NCI-H1436 treated with DMSO at 0.1 percent for 48 hours (cell line): ENCODE measurements around the gene SMC2.
A peak's percentile ranks its signal among the peaks of the same experiment; 100 is the strongest.

Experiments
- DNase-seq: peaks from one replicate; lab custom pipeline; 2025; lab: John Stamatoyannopoulos, UW

Gene SMC2

GRCh38 chr9:104093647-104094533 is at the start of gene SMC2:
Gene SMC2 (plus strand): TSS chr9:104094309. CDS start chr9:104095385, 1,076 bp downstream.
- peak; percentile 74 for DNase-seq

- no peak for DNase-seq
Measured at GRCh38 chr9:104068546-104068945, 25.6 kb upstream of the SMC2 start.

GRCh38 chr9:104069288-104069687 is 24.8 kb upstream of the SMC2 start:
- no peak for DNase-seq

- DNase-seq, result no peak
Measured at GRCh38 chr9:104071589-104071988, 22.5 kb upstream of the SMC2 start.

- DNase-seq, result no peak
Measured at GRCh38 chr9:104073098-104073769, 20.9 kb upstream of the SMC2 start.

GRCh38 chr9:104073770-104074133 is 20.4 kb upstream of the SMC2 start:
- no peak for DNase-seq

- no peak for DNase-seq
Measured at GRCh38 chr9:104074876-104075275, 19.2 kb upstream of the SMC2 start.

- DNase-seq, result no peak
Measured at GRCh38 chr9:104075801-104076753, 18.0 kb upstream of the SMC2 start.

GRCh38 chr9:104078596-104078995 is 15.5 kb upstream of the SMC2 start:
- no peak for DNase-seq

GRCh38 chr9:104080983-104081382 is 13.1 kb upstream of the SMC2 start:
- no peak for DNase-seq

GRCh38 chr9:104082168-104082567 is 11.9 kb upstream of the SMC2 start:
- DNase-seq, result no peak

- no peak for DNase-seq
Measured at GRCh38 chr9:104085525-104085924, 8.6 kb upstream of the SMC2 start.

GRCh38 chr9:104087894-104088293 is 6.2 kb upstream of the SMC2 start:
- DNase-seq, result no peak

GRCh38 chr9:104088416-104088815 is 5.7 kb upstream of the SMC2 start:
- no peak for DNase-seq

GRCh38 chr9:104090578-104090977 is 3.5 kb upstream of the SMC2 start:
- DNase-seq, result no peak

- no peak for DNase-seq
Measured at GRCh38 chr9:104091116-104091515, 3.0 kb upstream of the SMC2 start.

GRCh38 chr9:104091708-104092107 is 2.4 kb upstream of the SMC2 start:
- peak; percentile 74 for DNase-seq

GRCh38 chr9:104092192-104092591 is 1.9 kb upstream of the SMC2 start:
- DNase-seq, result no peak

- no peak for DNase-seq
Measured at GRCh38 chr9:104092875-104093600, 1.1 kb upstream of the SMC2 start.

- DNase-seq, result no peak
Measured at GRCh38 chr9:104094534-104095015, 466 bp downstream of the SMC2 start.

GRCh38 chr9:104099630-104100029 is 5.5 kb downstream of the SMC2 start:
- DNase-seq, result no peak
